ENCODE results near the gene MPV17. TPM values are rescaled to one million over a fixed set of nuclear protein-coding genes. Genes with fewer than 3 reads are reported as not detected.

MPV17 gene
- total RNA-seq, 1 experiment from 2014 or later: 77.4 TPM

- H3K27me3 Mint-ChIP-seq (ENCODE audit: unreplicated experiment): peaks cover 13% of the 10 kb centered on the region
- H3K27ac Mint-ChIP-seq (ENCODE audit: unreplicated experiment): no peak overlapping the region
- CTCF ChIA-PET: no interaction called here
- no TSS peak for BruUV-seq (replicated peaks)
- peaks cover 1% of the 10 kb centered on the region for H3K4me1 Mint-ChIP-seq (ENCODE audit: low read depth, unreplicated experiment)
- no peak for TF ChIP-seq CTCF (IDR thresholded peaks at IDR 0.05; ENCODE audit: unreplicated experiment)
- H3K36me3 Mint-ChIP-seq (ENCODE audit: insufficient read depth, unreplicated experiment): no peaks in the 10 kb centered on the region
- H3K4me3 Mint-ChIP-seq (ENCODE audit: low read depth, unreplicated experiment): no peak overlapping the region
- intact Hi-C loops (cut with micrococcal nuclease; ENCODE audit: unreplicated experiment): no loop called here
- H3K9me3 Mint-ChIP-seq (ENCODE audit: low read depth, unreplicated experiment): no peaks in the 10 kb centered on the region
- DNase-seq: no peak
These were observed 24.4 kb downstream of the MPV17 start for GRCh38 chr2:27298391-27299080.

GRCh38 chr2:27297195-27297594 lies 25.7 kb downstream of the MPV17 start:
- intact Hi-C loops (cut with micrococcal nuclease; ENCODE audit: unreplicated experiment): no loop called here
- peaks cover 15% of the 10 kb centered on the region for H3K4me1 Mint-ChIP-seq (ENCODE audit: low read depth, unreplicated experiment)
- no peaks in the 10 kb centered on the region for H3K36me3 Mint-ChIP-seq (ENCODE audit: insufficient read depth, unreplicated experiment)
- no peak for TF ChIP-seq CTCF (IDR thresholded peaks at IDR 0.05; ENCODE audit: unreplicated experiment)
- DNase-seq: no peak
- H3K9me3 Mint-ChIP-seq (ENCODE audit: low read depth, unreplicated experiment): no peaks in the 10 kb centered on the region
- no TSS peak for BruUV-seq (replicated peaks)
- H3K4me3 Mint-ChIP-seq (ENCODE audit: low read depth, unreplicated experiment): no peak overlapping the region
- H3K27ac Mint-ChIP-seq (ENCODE audit: unreplicated experiment): no peak overlapping the region
- CTCF ChIA-PET: interaction anchor here (0.6 to 0.7 kb wide), 3 partner anchors 17 to 134 kb away, joined by 3 read pairs; no protein-coding TSS in a partner anchor
- H3K27me3 Mint-ChIP-seq (ENCODE audit: unreplicated experiment): peaks cover 13% of the 10 kb centered on the region

- H3K27me3 Mint-ChIP-seq (ENCODE audit: unreplicated experiment): peaks cover 13% of the 10 kb centered on the region
- H3K4me1 Mint-ChIP-seq (ENCODE audit: low read depth, unreplicated experiment): peaks cover 21% of the 10 kb centered on the region
- CTCF ChIA-PET: interaction anchor here (0.6 to 0.7 kb wide), 2 partner anchors 17 to 73 kb away, joined by 3 read pairs; no protein-coding TSS in a partner anchor
- no peak overlapping the region for H3K4me3 Mint-ChIP-seq (ENCODE audit: low read depth, unreplicated experiment)
- no peaks in the 10 kb centered on the region for H3K9me3 Mint-ChIP-seq (ENCODE audit: low read depth, unreplicated experiment)
- TF ChIP-seq CTCF (IDR thresholded peaks at IDR 0.05; ENCODE audit: unreplicated experiment): no peak
- H3K36me3 Mint-ChIP-seq (ENCODE audit: insufficient read depth, unreplicated experiment): no peaks in the 10 kb centered on the region
- DNase-seq: no peak
- intact Hi-C loops (cut with micrococcal nuclease; ENCODE audit: unreplicated experiment): no loop called here
- BruUV-seq (replicated peaks): no TSS peak
- H3K27ac Mint-ChIP-seq (ENCODE audit: unreplicated experiment): no peak overlapping the region
These were observed 26.4 kb downstream of the MPV17 start for GRCh38 chr2:27296481-27296880.

GRCh38 chr2:27294928-27295327 lies 28.0 kb downstream of the MPV17 start:
- Mint-ChIP-seq H3K4me1 (ENCODE audit: low read depth, unreplicated experiment) (peaks cover 23% of the 10 kb centered on the region), H3K9me3 (ENCODE audit: low read depth, unreplicated experiment) (no peaks in the 10 kb centered on the region), H3K27ac (ENCODE audit: unreplicated experiment) (no peak overlapping the region), H3K27me3 (ENCODE audit: unreplicated experiment) (peaks cover 13% of the 10 kb centered on the region), H3K4me3 (ENCODE audit: low read depth, unreplicated experiment) (no peak overlapping the region), H3K36me3 (ENCODE audit: insufficient read depth, unreplicated experiment) (no peaks in the 10 kb centered on the region)
- CTCF ChIA-PET: no interaction called here
- intact Hi-C loops (cut with micrococcal nuclease; ENCODE audit: unreplicated experiment): no loop called here
- no peak for TF ChIP-seq CTCF (IDR thresholded peaks at IDR 0.05; ENCODE audit: unreplicated experiment)
- no peak for DNase-seq
- BruUV-seq (replicated peaks): no TSS peak

Data from Calu3 (cell line).